H1 (cell line): ENCODE measurements around the gene FHIT. TPM values are rescaled to one million over a fixed set of nuclear protein-coding genes. Genes with fewer than 3 reads are reported as not detected.
A peak's percentile ranks its signal among the peaks of the same experiment; 100 is the strongest.

Experiments used
- CTCF ChIA-PET: fragments of 300-600 bp; sonication (Branson Sonifier 250); formaldehyde crosslinking; loops from one replicate; lab custom pipeline; 2021; ENCODE audit not compliant: partially characterized antibody; lab: Charles Lee
- POLR2A ChIA-PET: fragments of 300-600 bp; sonication (Branson Sonifier 250); formaldehyde crosslinking; loops from one replicate; lab custom pipeline; 2021; ENCODE audit warnings: inconsistent platforms; ENCODE audit not compliant: partially characterized antibody; lab: Charles Lee
- DNase-seq, 2 experiments: peaks; one replicate each; pipeline versions ENCODE4 v3.0.0 to v3.0.0-alpha.2; 2010 to 2022; ENCODE audit warnings: low spot score in 2 of 2, low read depth in 1 of 2, mixed read lengths in 1 of 2
- FAIRE-seq: peaks from 2 replicates; lab custom pipeline; 2011; peaks lifted over from hg19 to GRCh38; lab: Jason Lieb, UNC
- H2AFZ ChIP-seq: 2 replicates; pipeline ENCODE4 v1.8.1; 2012; ENCODE audit warnings: low read length, inconsistent platforms
- H2AK5ac ChIP-seq: 2 replicates; pipeline ENCODE4 v1.6.1; 2013; ENCODE audit warnings: low read depth, low read length
- H2BK120ac ChIP-seq: replicated peaks from 2 replicates; pipeline ENCODE3; 2013; ENCODE audit warnings: low read depth, low read length, inconsistent platforms
- H2BK12ac ChIP-seq: 2 replicates; pipeline ENCODE4 v1.6.1; 2013; ENCODE audit warnings: low read depth, low read length
- H2BK15ac ChIP-seq: 2 replicates; pipeline ENCODE4 v1.6.1; 2013; ENCODE audit warnings: low read length
- H2BK20ac ChIP-seq: 2 replicates; pipeline ENCODE4 v1.6.1; 2013; ENCODE audit warnings: low read length
- H2BK5ac ChIP-seq: 2 replicates; pipeline ENCODE4 v1.6.1; 2013; ENCODE audit warnings: low read depth, low read length
- H3K14ac ChIP-seq: 2 replicates; pipeline ENCODE4 v1.6.1; 2013; ENCODE audit warnings: inconsistent platforms; ENCODE audit not compliant: insufficient read length
- H3K18ac ChIP-seq: 2 replicates; pipeline ENCODE4 v1.6.1; 2013; ENCODE audit warnings: low read length; ENCODE audit errors: extremely low read depth
- H3K23ac ChIP-seq: 2 replicates; pipeline ENCODE4 v1.6.1; 2013; ENCODE audit warnings: inconsistent platforms; ENCODE audit not compliant: insufficient read length
- H3K23me2 ChIP-seq: 2 replicates; pipeline ENCODE4 v1.6.1; 2013; ENCODE audit warnings: low read depth, low read length
- H3K27ac ChIP-seq: 2 replicates; pipeline ENCODE4 v1.6.1; 2011; ENCODE audit warnings: low read depth, low read length, inconsistent platforms
- H3K27me3 ChIP-seq, 4 experiments: replicated peaks in 1 of 4; 1 replicate in 1 of 4; 2 replicates in 3 of 4; pipeline versions ENCODE4 v1.6.1 to v1.8.1; 2011 to 2013; ENCODE audit warnings: low read length in 3 of 4, mild to moderate bottlenecking in 3 of 4, inconsistent platforms in 2 of 4, mixed read lengths in 2 of 4, moderate library complexity in 1 of 4; ENCODE audit not compliant: control insufficient read depth in 3 of 4, insufficient read depth in 3 of 4; ENCODE audit errors: extremely low read depth in 1 of 4
- H3K36me3 ChIP-seq, 4 experiments: 2 replicates each; pipeline versions ENCODE4 v1.6.1 to v1.8.1; 2011 to 2013; ENCODE audit warnings: mild to moderate bottlenecking in 4 of 4, low read length in 3 of 4, moderate library complexity in 2 of 4, control low read depth in 1 of 4, inconsistent platforms in 1 of 4; ENCODE audit not compliant: insufficient read depth in 4 of 4, control insufficient read depth in 2 of 4
- H3K4ac ChIP-seq: replicated peaks from 2 replicates; pipeline ENCODE3; 2013; ENCODE audit warnings: low read length, low read depth, mixed read lengths, inconsistent platforms; ENCODE audit not compliant: insufficient read length
- H3K4me1 ChIP-seq, 4 experiments: replicated peaks in 1 of 4; 1 replicate in 1 of 4; 2 replicates in 3 of 4; pipeline versions ENCODE4 v1.6.1 to v1.8.1; 2011 to 2013; ENCODE audit warnings: low read length in 3 of 4, inconsistent platforms in 2 of 4, mixed read lengths in 1 of 4; ENCODE audit not compliant: insufficient read depth in 4 of 4, control insufficient read depth in 3 of 4
- H3K4me2 ChIP-seq, 2 experiments: 2 replicates each; pipeline versions ENCODE4 v1.6.1 to v1.8.1; 2011 to 2013; ENCODE audit warnings: low read depth in 2 of 2, low read length in 2 of 2, control low read depth in 1 of 2, inconsistent platforms in 1 of 2, mild to moderate bottlenecking in 1 of 2; ENCODE audit not compliant: insufficient read depth in 1 of 2
- H3K4me3 ChIP-seq, 4 experiments: fragments of 200-600, 300-600 bp in 1 of 4; sonication (generic), shearing (Covaris generic), sonication (Bioruptor Twin) in 1 of 4; 2 replicates each; pipeline versions ENCODE4 v1.5.1 to v1.8.1; 2011 to 2016; ENCODE audit warnings: low read length in 4 of 4, low read depth in 3 of 4, control low read depth in 2 of 4, inconsistent platforms in 2 of 4, mild to moderate bottlenecking in 2 of 4, mixed read lengths in 1 of 4, moderate library complexity in 1 of 4; ENCODE audit not compliant: insufficient read depth in 2 of 4; ENCODE audit errors: extremely low read depth in 1 of 4
- H3K56ac ChIP-seq: replicated peaks from 2 replicates; pipeline ENCODE3; 2013; ENCODE audit warnings: low read depth, mild to moderate bottlenecking, mixed read lengths, low read length, inconsistent platforms; ENCODE audit not compliant: insufficient read length
- H3K79me1 ChIP-seq: 2 replicates; pipeline ENCODE4 v1.6.1; 2013; ENCODE audit warnings: low read depth, low read length, control low read depth
- H3K79me2 ChIP-seq, 2 experiments: 2 replicates each; pipeline versions ENCODE4 v1.6.1 to v1.8.1; 2012 to 2013; ENCODE audit warnings: low read length in 2 of 2, mild to moderate bottlenecking in 2 of 2, inconsistent platforms in 1 of 2; ENCODE audit not compliant: insufficient read depth in 2 of 2, control insufficient read depth in 1 of 2
- H3K9ac ChIP-seq, 4 experiments: replicated peaks in 1 of 4; 1 replicate in 1 of 4; 2 replicates in 3 of 4; pipeline versions ENCODE4 v1.6.1 to v1.8.1; 2011 to 2013; ENCODE audit warnings: low read depth in 3 of 4, low read length in 3 of 4, control low read depth in 2 of 4, mild to moderate bottlenecking in 2 of 4, moderate library complexity in 2 of 4, inconsistent platforms in 1 of 4; ENCODE audit errors: extremely low read depth in 1 of 4
- H3K9me3 ChIP-seq, 2 experiments: 2 replicates each; pipeline versions ENCODE4 v1.6.1 to v1.8.1; 2012 to 2013; ENCODE audit warnings: mild to moderate bottlenecking in 2 of 2, moderate library complexity in 2 of 2, control low read depth in 1 of 2, inconsistent platforms in 1 of 2, low read depth in 1 of 2, low read length in 1 of 2, mixed read lengths in 1 of 2; ENCODE audit not compliant: insufficient read depth in 2 of 2
- H4K20me1 ChIP-seq, 2 experiments: replicated peaks in 1 of 2; 2 replicates each; pipeline versions ENCODE3 to v1.8.1; 2011 to 2013; ENCODE audit warnings: inconsistent platforms in 2 of 2, low read length in 2 of 2, mild to moderate bottlenecking in 1 of 2; ENCODE audit not compliant: insufficient read depth in 2 of 2, control insufficient read depth in 1 of 2
- H4K5ac ChIP-seq: 2 replicates; pipeline ENCODE4 v1.6.1; 2013; ENCODE audit warnings: low read length, low read depth, mixed read lengths, inconsistent platforms; ENCODE audit not compliant: insufficient read length
- H4K8ac ChIP-seq: 2 replicates; pipeline ENCODE4 v1.8.0; 2013; ENCODE audit warnings: mild to moderate bottlenecking, moderate library complexity, low read length, inconsistent platforms; ENCODE audit not compliant: insufficient read depth; ENCODE audit errors: extremely low read depth
- H4K91ac ChIP-seq: replicated peaks from 2 replicates; pipeline ENCODE3; 2013; ENCODE audit warnings: low read length, mixed read lengths, inconsistent platforms; ENCODE audit not compliant: insufficient read length
- BACH1 ChIP-seq: IDR thresholded peaks from 2 replicates; pipeline ENCODE4 v1.6.1; 2012; ENCODE audit warnings: low read length, improper control_type of control experiment
- CHD1 ChIP-seq: IDR thresholded peaks from 2 replicates; pipeline ENCODE4 v1.6.1; 2012; ENCODE audit warnings: low read depth, low read length, improper control_type of control experiment
- CREB1 ChIP-seq: IDR thresholded peaks from 2 replicates; pipeline ENCODE4 v1.6.1; 2012; ENCODE audit warnings: inconsistent platforms
- EP300 ChIP-seq, 2 experiments: IDR thresholded peaks; 1 replicate in 1 of 2; 2 replicates in 1 of 2; pipeline ENCODE4 v1.6.1; 2011 to 2012; ENCODE audit warnings: low read depth in 2 of 2, low read length in 2 of 2, mild to moderate bottlenecking in 2 of 2, borderline replicate concordance in 1 of 2, inconsistent platforms in 1 of 2, moderate library complexity in 1 of 2
- KDM1A ChIP-seq: fragments of 200-600, 300-600 bp; sonication (generic); IDR thresholded peaks from 2 replicates; pipeline ENCODE4 v1.7.1; 2016; ENCODE audit warnings: mild to moderate bottlenecking, low read length, borderline replicate concordance
- MAX ChIP-seq: IDR thresholded peaks from 2 replicates; pipeline ENCODE4 v1.6.1; 2012; ENCODE audit warnings: inconsistent platforms
- RFX5 ChIP-seq: IDR thresholded peaks from 2 replicates; pipeline ENCODE4 v1.6.1; 2011; ENCODE audit warnings: low read depth, low read length, improper control_type of control experiment, borderline replicate concordance
- RNF2 ChIP-seq: fragments of 200-900, 300-1000 bp; sonication (generic); IDR thresholded peaks from 2 replicates; pipeline ENCODE4 v1.7.1; 2016; ENCODE audit warnings: borderline replicate concordance, low read depth, mild to moderate bottlenecking, antibody characterized with exemption, low read length; ENCODE audit not compliant: poor library complexity, severe bottlenecking; ENCODE audit errors: missing control alignments
- SIRT6 ChIP-seq: IDR thresholded peaks from one replicate; pipeline ENCODE4 v1.7.1; 2012; ENCODE audit warnings: low read length, inconsistent platforms
- SUZ12 ChIP-seq: fragments of 200-600 bp; sonication (generic); IDR thresholded peaks from 2 replicates; pipeline ENCODE4 v1.6.1; 2012; ENCODE audit warnings: mild to moderate bottlenecking, inconsistent platforms, low read length, moderate library complexity, mixed read lengths
- TAF7 ChIP-seq: optimal IDR thresholded peaks from 2 replicates; pipeline ENCODE3; 2011; ENCODE audit warnings: low read depth, mild to moderate bottlenecking, inconsistent platforms, low read length, moderate library complexity, borderline replicate concordance
- YY1 ChIP-seq: IDR thresholded peaks from 2 replicates; pipeline ENCODE4 v1.6.1; 2011; ENCODE audit warnings: low read depth, mild to moderate bottlenecking, low read length
- polyA plus RNA-seq, 7 experiments: library from polyadenylated mRNA; depleted of rRNA in 3 of 7; stranded (reverse) in 5 of 7; unstranded in 2 of 7; fragments of >200 nt in 5 of 7; fragments of 200-250 nt in 2 of 7; gene quantifications; 1 replicate in 5 of 7; 2 replicates in 1 of 7; 4 replicates in 1 of 7; pipeline versions ENCODE4 v1.2.1 to v1.2.3, GENCODE V29; 2011 to 2013; ENCODE audit warnings: missing spikeins in 2 of 7, mixed read lengths in 2 of 7
- total RNA-seq: library from RNA; stranded (reverse); fragmentation: NEBNext Ultra II Directional; extraction: Animal tissue kit (Norgen Biotek cat#: 25700); gene quantifications from 2 replicates; pipeline ENCODE4 v1.2.1, GENCODE V29; 2021

Gene FHIT
- total and polyA plus RNA-seq, 2 of the 8 experiments (the other 6 are each of a cell fraction or from before 2014, with no cell fraction given): 1.2 to 3.2 TPM

- peaks cover 0 to 6% (median 4%) of the 10 kb centered on the region in 4 experiments; a peak in 2 of 7 replicates for H3K4me1 ChIP-seq
- no peak overlapping the region for H2BK120ac ChIP-seq
- no peak overlapping the region for H3K4me3 ChIP-seq
- H4K91ac ChIP-seq: peak overlapping the region; percentile 52
- H3K9ac ChIP-seq: no peak overlapping the region
- H3K79me2 ChIP-seq: no peaks in the 10 kb centered on the region
- CTCF ChIA-PET: interaction anchor here (0.7 to 1.1 kb wide), 2 partner anchors 11 to 64 kb away, joined by 3 read pairs; no protein-coding TSS in a partner anchor
- H2BK15ac ChIP-seq: peak overlapping the region; percentile 78; the same call in 1 of the 2 replicates
- no peak overlapping the region for H3K56ac ChIP-seq
- H4K8ac ChIP-seq: no peak overlapping the region
- no peaks in the 10 kb centered on the region for H3K36me3 ChIP-seq
- H3K4ac ChIP-seq: no peak overlapping the region
- H2BK5ac ChIP-seq: no peak overlapping the region
- no peaks in the 10 kb centered on the region for H3K79me1 ChIP-seq
- POLR2A ChIA-PET: no interaction called here
- no peaks in the 10 kb centered on the region for H4K20me1 ChIP-seq
- no peak for FAIRE-seq
- no peak overlapping the region for H3K18ac ChIP-seq
- no peaks in the 10 kb centered on the region; a peak in 1 of 4 replicates for H3K9me3 ChIP-seq
- no peak for TF ChIP-seq BACH1
- no peak for TF ChIP-seq SUZ12
- TF ChIP-seq TAF7: no peak
- TF ChIP-seq KDM1A: no peak
- TF ChIP-seq SIRT6: no peak
- no peak for TF ChIP-seq CHD1
- no peak for TF ChIP-seq RNF2
- no peak for TF ChIP-seq CREB1
- no peak for TF ChIP-seq YY1
- no peak for TF ChIP-seq EP300 (IDR thresholded peaks at IDR 0.05; ENCODE audit: borderline replicate concordance in 1 of 2, low read depth in 2 of 2, low read length in 2 of 2)
- TF ChIP-seq MAX: no peak
- TF ChIP-seq RFX5: no peak
- H2BK12ac ChIP-seq: no peak overlapping the region
- H3K14ac ChIP-seq: no peak overlapping the region
- H2AK5ac ChIP-seq: no peak overlapping the region
- no peak overlapping the region for H4K5ac ChIP-seq
- H3K27ac ChIP-seq: no peak overlapping the region
- no peaks in the 10 kb centered on the region for H3K27me3 ChIP-seq
- H3K23me2 ChIP-seq: no peaks in the 10 kb centered on the region
- no peak overlapping the region for H2AFZ ChIP-seq
- no peak for DNase-seq
- no peak overlapping the region for H3K4me2 ChIP-seq
- H3K23ac ChIP-seq: no peak overlapping the region
- H2BK20ac ChIP-seq: 0 out of 2 replicates have a peak overlapping the region, but pooled peaks have one; percentile 40
Measured at GRCh38 chr3:61236556-61236955, 14.7 kb downstream of the FHIT start.
